Measurements from ENCODE around the gene ARHGAP6.

DNA sequence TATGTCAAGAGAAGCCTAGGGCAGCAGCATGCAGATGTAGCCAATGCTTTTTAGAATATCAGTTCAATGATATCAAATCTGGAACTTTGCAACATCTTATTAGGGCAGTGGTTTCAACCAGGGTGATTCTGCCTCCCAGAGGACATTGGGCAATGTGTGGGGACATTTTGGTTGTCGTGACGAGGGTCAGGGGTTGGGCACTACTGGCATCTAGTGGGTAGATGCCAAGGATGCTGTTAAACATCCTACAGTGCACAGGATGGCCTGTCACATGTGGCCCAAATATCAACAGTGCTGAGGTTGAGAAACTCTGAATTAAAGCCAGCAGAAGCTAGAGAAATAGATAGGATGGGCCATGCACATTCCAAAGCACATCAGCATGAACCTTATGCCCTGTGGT, 220.2 kb downstream of the ARHGAP6 start:
- TF ChIP-seq NCOR1 (IDR thresholded peaks at IDR 0.05; ENCODE audit: borderline replicate concordance, low read length): no peak
- TF ChIP-seq SMAD1 (CRISPR knock-in tag; IDR thresholded peaks at IDR 0.05; ENCODE audit: borderline replicate concordance, low read depth): no peak
- TF ChIP-seq JUN (CRISPR knock-in tag; IDR thresholded peaks at IDR 0.05): no peak
- no peak for TF ChIP-seq KLF16 (CRISPR knock-in tag; IDR thresholded peaks at IDR 0.05)
- no peak for TF ChIP-seq MTA3 (CRISPR knock-in tag; IDR thresholded peaks at IDR 0.05)
- TF ChIP-seq, protein P1, sequence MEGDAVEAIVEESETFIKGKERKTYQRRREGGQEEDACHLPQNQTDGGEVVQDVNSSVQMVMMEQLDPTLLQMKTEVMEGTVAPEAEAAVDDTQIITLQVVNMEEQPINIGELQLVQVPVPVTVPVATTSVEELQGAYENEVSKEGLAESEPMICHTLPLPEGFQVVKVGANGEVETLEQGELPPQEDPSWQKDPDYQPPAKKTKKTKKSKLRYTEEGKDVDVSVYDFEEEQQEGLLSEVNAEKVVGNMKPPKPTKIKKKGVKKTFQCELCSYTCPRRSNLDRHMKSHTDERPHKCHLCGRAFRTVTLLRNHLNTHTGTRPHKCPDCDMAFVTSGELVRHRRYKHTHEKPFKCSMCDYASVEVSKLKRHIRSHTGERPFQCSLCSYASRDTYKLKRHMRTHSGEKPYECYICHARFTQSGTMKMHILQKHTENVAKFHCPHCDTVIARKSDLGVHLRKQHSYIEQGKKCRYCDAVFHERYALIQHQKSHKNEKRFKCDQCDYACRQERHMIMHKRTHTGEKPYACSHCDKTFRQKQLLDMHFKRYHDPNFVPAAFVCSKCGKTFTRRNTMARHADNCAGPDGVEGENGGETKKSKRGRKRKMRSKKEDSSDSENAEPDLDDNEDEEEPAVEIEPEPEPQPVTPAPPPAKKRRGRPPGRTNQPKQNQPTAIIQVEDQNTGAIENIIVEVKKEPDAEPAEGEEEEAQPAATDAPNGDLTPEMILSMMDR (CRISPR knock-in tag; IDR thresholded peaks at IDR 0.05): no peak
- TF ChIP-seq MTA1 (CRISPR knock-in tag; IDR thresholded peaks at IDR 0.05; ENCODE audit: borderline replicate concordance): no peak
- no peak for TF ChIP-seq RFXANK (CRISPR knock-in tag; IDR thresholded peaks at IDR 0.05)
- TF ChIP-seq, protein P2, sequence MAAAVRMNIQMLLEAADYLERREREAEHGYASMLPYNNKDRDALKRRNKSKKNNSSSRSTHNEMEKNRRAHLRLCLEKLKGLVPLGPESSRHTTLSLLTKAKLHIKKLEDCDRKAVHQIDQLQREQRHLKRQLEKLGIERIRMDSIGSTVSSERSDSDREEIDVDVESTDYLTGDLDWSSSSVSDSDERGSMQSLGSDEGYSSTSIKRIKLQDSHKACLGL (CRISPR knock-in tag; IDR thresholded peaks at IDR 0.05): no peak
- TF ChIP-seq, protein P3, sequence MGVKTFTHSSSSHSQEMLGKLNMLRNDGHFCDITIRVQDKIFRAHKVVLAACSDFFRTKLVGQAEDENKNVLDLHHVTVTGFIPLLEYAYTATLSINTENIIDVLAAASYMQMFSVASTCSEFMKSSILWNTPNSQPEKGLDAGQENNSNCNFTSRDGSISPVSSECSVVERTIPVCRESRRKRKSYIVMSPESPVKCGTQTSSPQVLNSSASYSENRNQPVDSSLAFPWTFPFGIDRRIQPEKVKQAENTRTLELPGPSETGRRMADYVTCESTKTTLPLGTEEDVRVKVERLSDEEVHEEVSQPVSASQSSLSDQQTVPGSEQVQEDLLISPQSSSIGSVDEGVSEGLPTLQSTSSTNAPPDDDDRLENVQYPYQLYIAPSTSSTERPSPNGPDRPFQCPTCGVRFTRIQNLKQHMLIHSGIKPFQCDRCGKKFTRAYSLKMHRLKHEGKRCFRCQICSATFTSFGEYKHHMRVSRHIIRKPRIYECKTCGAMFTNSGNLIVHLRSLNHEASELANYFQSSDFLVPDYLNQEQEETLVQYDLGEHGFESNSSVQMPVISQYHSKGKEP (CRISPR knock-in tag; IDR thresholded peaks at IDR 0.05): no peak
- no peak for TF ChIP-seq MAZ (IDR thresholded peaks at IDR 0.05; ENCODE audit: borderline replicate concordance, low read depth, low read length)
- TF ChIP-seq MAZ (CRISPR knock-in tag; IDR thresholded peaks at IDR 0.05; ENCODE audit: low read depth): no peak

All from HepG2 (cell line).